A549 (cell line): ENCODE measurements around the gene SOX8.

Experiments used
- CHD2 ChIP-seq: fragments of 150-350 bp; IDR thresholded peaks from 2 replicates; pipeline ENCODE4 v1.6.1; 2014; ENCODE audit warnings: low read length; ENCODE audit not compliant: partially characterized antibody
- HOXA7 ChIP-seq: fragments of 250-450 bp; sonication (Bioruptor Pico); IDR thresholded peaks from 2 replicates; pipeline ENCODE4 v1.5.0; 2020; ENCODE audit warnings: mild to moderate bottlenecking, moderate library complexity
- PHF8 ChIP-seq: fragments of 200-600 bp; sonication (generic); IDR thresholded peaks from 2 replicates; pipeline ENCODE4 v1.6.1; 2016; ENCODE audit warnings: low read depth, mild to moderate bottlenecking, antibody characterized with exemption, moderate library complexity, borderline replicate concordance
- POLR2A ChIP-seq: IDR thresholded peaks from 2 replicates; pipeline ENCODE4 v1.6.1; 2012; ENCODE audit warnings: mild to moderate bottlenecking, low read length
- RAD21 ChIP-seq, 2 experiments: fragments of >200 bp in 1 of 2; sonication (Bioruptor Twin) in 1 of 2; formaldehyde crosslinking in 1 of 2; IDR thresholded peaks in 1 of 2; conservative IDR thresholded peaks in 1 of 2; 2 replicates in 1 of 2; 3 replicates in 1 of 2; pipeline ENCODE4 v1.6.1; 2012 to 2018; ENCODE audit warnings: inconsistent platforms in 1 of 2
- SMC3 ChIP-seq: fragments of >200 bp; sonication (Bioruptor Twin); formaldehyde crosslinking; IDR thresholded peaks from 3 replicates; pipeline ENCODE4 v1.6.1; 2018; ENCODE audit warnings: inconsistent platforms
- TF ChIP-seq, protein P1 (sequence below): fragments of >200 bp; sonication (Bioruptor Twin); formaldehyde crosslinking; IDR thresholded peaks from 3 replicates; pipeline ENCODE4 v1.5.1; 2016
- TF ChIP-seq, protein P2 (sequence below): IDR thresholded peaks from 2 replicates; pipeline ENCODE4 v1.6.1; 2012

DNA sequence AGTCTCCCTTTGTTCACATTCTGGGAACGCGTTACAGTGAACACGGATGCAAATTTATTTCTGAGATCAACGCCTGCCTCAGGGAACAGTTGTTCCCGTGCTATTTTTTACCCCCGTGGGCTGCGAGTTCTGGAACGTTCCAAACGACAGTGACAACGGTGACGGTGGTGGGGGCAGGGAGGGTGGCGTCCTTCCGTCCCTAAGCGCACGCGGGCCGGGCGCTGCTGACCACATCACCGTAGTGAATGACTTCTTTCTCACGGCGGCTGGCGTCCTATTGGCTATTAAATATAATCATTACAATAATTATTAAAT lies 45.9 kb downstream of the SOX8 start:
- no peak for TF ChIP-seq CHD2
- no peak for TF ChIP-seq SMC3
- TF ChIP-seq, protein P1, sequence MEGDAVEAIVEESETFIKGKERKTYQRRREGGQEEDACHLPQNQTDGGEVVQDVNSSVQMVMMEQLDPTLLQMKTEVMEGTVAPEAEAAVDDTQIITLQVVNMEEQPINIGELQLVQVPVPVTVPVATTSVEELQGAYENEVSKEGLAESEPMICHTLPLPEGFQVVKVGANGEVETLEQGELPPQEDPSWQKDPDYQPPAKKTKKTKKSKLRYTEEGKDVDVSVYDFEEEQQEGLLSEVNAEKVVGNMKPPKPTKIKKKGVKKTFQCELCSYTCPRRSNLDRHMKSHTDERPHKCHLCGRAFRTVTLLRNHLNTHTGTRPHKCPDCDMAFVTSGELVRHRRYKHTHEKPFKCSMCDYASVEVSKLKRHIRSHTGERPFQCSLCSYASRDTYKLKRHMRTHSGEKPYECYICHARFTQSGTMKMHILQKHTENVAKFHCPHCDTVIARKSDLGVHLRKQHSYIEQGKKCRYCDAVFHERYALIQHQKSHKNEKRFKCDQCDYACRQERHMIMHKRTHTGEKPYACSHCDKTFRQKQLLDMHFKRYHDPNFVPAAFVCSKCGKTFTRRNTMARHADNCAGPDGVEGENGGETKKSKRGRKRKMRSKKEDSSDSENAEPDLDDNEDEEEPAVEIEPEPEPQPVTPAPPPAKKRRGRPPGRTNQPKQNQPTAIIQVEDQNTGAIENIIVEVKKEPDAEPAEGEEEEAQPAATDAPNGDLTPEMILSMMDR: no peak
- TF ChIP-seq POLR2A: no peak
- TF ChIP-seq, protein P2, sequence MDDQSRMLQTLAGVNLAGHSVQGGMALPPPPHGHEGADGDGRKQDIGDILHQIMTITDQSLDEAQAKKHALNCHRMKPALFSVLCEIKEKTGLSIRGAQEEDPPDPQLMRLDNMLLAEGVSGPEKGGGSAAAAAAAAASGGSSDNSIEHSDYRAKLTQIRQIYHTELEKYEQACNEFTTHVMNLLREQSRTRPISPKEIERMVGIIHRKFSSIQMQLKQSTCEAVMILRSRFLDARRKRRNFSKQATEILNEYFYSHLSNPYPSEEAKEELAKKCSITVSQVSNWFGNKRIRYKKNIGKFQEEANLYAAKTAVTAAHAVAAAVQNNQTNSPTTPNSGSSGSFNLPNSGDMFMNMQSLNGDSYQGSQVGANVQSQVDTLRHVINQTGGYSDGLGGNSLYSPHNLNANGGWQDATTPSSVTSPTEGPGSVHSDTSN: no peak
- TF ChIP-seq RAD21 (conservative IDR thresholded peaks at IDR 0.05 in 1 of 2, IDR thresholded peaks at IDR 0.05 in 1 of 2): no peak
- TF ChIP-seq PHF8: no peak
- no peak for TF ChIP-seq HOXA7 (CRISPR knock-in tag)
